ENCODE measurements around the gene SGTA.

Gene SGTA

DNA sequence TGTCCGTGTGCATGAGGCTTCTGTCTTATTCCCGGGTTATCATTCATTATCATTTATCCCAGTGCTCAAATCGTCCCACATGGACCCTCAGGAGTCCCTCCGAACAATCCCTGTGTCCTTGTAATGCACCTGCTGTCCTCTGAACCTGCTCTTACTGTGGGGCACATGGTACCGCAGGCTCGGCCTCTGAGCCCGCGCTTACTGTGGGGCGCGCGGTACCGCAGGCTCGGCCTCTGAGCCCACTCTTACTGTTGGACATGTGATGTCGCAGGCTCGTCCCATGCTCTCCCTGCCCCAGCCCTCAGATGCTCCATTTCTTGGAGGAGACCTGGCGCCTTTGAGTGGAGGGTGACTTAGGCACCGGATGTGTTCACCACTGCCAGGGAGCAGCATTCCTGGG is 19.8 kb upstream of the SGTA start:
- Histone ChIP-seq H3K27ac (ENCODE audit: low read depth in 2 of 2, low read length in 2 of 2) (no peak overlapping the region), H3K4me1 (ENCODE audit: control insufficient read depth in 2 of 2, insufficient read depth in 2 of 2, low read length in 2 of 2) (no peaks in the 10 kb centered on the region), H3K9ac (ENCODE audit: low read depth in 1 of 2, low read length in 2 of 2) (no peak overlapping the region), H3K27me3 (ENCODE audit: control insufficient read depth in 2 of 2, insufficient read depth in 2 of 2, low read length in 2 of 2) (no peaks in the 10 kb centered on the region), H3K36me3 (ENCODE audit: control insufficient read depth in 2 of 2, insufficient read depth in 2 of 2, low read length in 2 of 2) (peaks cover 13 to 21% of the 10 kb centered on the region in 2 donors), H3K4me3 (ENCODE audit: low read length in 2 of 2) (no peak overlapping the region), H3K9me3 (ENCODE audit: control insufficient read depth in 2 of 2, low read length in 2 of 2) (no peaks in the 10 kb centered on the region)

DNA sequence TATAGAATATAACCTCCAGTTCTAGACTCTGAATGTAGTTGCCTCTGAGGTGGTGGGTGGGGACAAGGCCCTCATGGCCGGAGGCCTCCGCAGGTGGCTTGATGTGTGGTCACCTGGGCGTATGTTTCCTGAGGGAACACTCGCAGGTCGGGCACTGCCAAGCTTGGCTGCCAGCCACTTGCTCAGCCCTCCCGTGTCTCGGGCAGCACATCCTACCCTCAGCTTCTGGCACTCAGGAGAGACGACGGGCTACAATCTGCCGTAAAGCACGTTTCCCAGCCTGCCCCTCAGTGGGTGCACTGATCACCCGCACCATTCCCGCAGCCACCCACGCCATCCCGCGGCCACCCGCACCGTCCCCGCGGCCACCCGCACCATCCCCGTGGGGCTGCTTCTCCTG is 17.4 kb upstream of the SGTA start:
- Histone ChIP-seq H3K9me3 (ENCODE audit: control insufficient read depth in 2 of 2, low read length in 2 of 2) (no peaks in the 10 kb centered on the region), H3K9ac (ENCODE audit: low read depth in 1 of 2, low read length in 2 of 2) (no peak overlapping the region), H3K4me3 (ENCODE audit: low read length in 2 of 2) (no peak overlapping the region), H3K36me3 (ENCODE audit: control insufficient read depth in 2 of 2, insufficient read depth in 2 of 2, low read length in 2 of 2) (peaks cover 11 to 20% of the 10 kb centered on the region in 2 donors), H3K4me1 (ENCODE audit: control insufficient read depth in 2 of 2, insufficient read depth in 2 of 2, low read length in 2 of 2) (no peaks in the 10 kb centered on the region), H3K27me3 (ENCODE audit: control insufficient read depth in 2 of 2, insufficient read depth in 2 of 2, low read length in 2 of 2) (no peaks in the 10 kb centered on the region), H3K27ac (ENCODE audit: low read depth in 2 of 2, low read length in 2 of 2) (no peak overlapping the region)

DNA sequence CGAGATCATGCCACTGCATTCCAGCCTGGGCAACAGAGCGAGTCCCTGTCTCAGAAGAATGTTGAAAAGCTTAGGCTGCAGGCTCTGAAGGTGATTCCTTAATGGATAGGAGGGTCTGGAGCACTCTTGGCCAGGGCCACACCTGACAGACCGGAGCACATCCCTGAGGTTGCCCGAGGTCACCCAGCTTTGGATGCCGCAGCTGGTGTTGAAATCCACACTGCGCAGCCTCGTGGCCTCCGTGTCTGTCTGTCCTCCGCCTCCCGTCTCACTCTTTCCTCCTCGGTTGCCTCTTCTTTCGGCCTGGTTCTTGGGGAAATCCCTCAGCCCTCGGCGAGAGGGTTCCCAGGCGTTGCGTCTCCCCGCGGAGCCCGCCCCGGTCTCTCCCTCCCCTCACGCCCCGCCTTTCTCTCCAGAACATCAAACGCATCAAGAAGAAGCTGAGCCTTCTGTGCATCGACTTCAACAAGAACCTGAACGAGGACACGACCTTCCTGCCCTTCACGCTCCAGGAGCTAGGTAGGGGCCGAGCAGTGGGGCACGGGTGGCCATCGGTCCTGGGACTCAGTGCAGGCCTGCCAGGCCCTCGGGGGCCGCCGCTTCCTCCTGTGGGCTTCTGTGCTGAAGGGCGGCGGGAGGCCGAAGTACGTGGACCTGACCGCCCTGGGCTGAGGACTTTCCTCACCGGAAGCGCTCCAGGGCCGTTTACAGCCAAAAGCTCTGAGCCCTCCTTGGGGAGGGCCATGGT is 16.4 kb upstream of the SGTA start:
- H3K36me3 ChIP-seq (ENCODE audit: control insufficient read depth in 2 of 2, insufficient read depth in 2 of 2, low read length in 2 of 2) = peaks cover 14 to 16% of the 10 kb centered on the region in 2 donors
- no peak overlapping the region for H3K4me3 ChIP-seq (ENCODE audit: low read length in 2 of 2)
- no peaks in the 10 kb centered on the region for H3K27me3 ChIP-seq (ENCODE audit: control insufficient read depth in 2 of 2, insufficient read depth in 2 of 2, low read length in 2 of 2)
- no peak overlapping the region for H3K27ac ChIP-seq (ENCODE audit: low read depth in 2 of 2, low read length in 2 of 2)
- H3K9me3 ChIP-seq (ENCODE audit: control insufficient read depth in 2 of 2, low read length in 2 of 2) = no peaks in the 10 kb centered on the region
- H3K9ac ChIP-seq (ENCODE audit: low read depth in 1 of 2, low read length in 2 of 2) = no peak overlapping the region
- no peaks in the 10 kb centered on the region for H3K4me1 ChIP-seq (ENCODE audit: control insufficient read depth in 2 of 2, insufficient read depth in 2 of 2, low read length in 2 of 2)

DNA sequence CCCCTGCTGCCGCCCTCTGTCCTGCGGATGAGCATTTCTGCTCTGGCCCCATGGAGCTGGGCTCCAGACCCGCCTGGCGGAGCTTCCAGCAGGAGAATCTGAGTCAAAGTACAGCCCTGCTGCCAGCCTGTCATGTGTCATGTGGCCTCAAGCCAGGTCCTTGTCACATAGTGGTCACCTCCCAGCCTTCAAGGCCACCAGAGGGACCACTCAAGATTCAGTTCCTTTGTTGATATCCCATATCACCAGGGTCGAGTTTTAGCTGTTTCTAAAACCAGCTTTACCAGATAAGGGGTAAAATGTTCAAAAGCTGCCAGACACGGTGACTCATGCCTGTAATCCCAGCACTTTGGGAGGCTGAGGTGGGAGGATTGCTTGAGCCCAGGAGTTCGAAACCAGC is 15.7 kb upstream of the SGTA start:
- peaks cover 14 to 16% of the 10 kb centered on the region in 2 donors for H3K36me3 ChIP-seq (ENCODE audit: control insufficient read depth in 2 of 2, insufficient read depth in 2 of 2, low read length in 2 of 2)
- H3K27me3 ChIP-seq (ENCODE audit: control insufficient read depth in 2 of 2, insufficient read depth in 2 of 2, low read length in 2 of 2) = no peaks in the 10 kb centered on the region
- H3K9me3 ChIP-seq (ENCODE audit: control insufficient read depth in 2 of 2, low read length in 2 of 2) = no peaks in the 10 kb centered on the region
- no peak overlapping the region for H3K27ac ChIP-seq (ENCODE audit: low read depth in 2 of 2, low read length in 2 of 2)
- no peaks in the 10 kb centered on the region for H3K4me1 ChIP-seq (ENCODE audit: control insufficient read depth in 2 of 2, insufficient read depth in 2 of 2, low read length in 2 of 2)
- no peak overlapping the region for H3K9ac ChIP-seq (ENCODE audit: low read depth in 1 of 2, low read length in 2 of 2)
- H3K4me3 ChIP-seq (ENCODE audit: low read length in 2 of 2) = no peak overlapping the region

DNA sequence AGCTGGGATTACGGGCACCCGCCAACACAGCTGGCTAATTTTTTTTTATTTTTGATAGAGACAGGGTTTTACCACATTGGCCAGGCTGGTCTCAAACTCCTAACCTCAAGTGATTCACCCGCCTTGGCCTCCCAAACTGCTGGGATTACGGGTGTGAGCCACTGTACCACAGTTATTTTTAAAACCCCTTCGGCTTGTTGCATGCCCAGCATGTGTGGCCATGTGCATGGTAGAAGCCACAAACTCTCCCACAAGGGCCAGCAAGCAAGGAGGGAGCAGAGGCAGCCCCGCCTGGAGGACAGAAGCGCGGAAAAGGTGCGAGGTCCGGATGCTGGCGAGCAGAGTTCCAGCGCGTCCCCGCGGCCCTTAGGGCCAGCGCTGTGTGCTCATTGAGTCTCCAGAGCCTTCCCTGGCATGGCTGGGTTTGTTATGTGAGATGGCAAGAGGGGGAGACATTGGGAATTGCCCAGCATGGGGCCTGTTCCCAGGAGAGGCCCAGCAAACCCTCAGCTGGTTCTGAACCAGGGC is 15.1 kb upstream of the SGTA start:
- no peak overlapping the region for H3K27ac ChIP-seq (ENCODE audit: low read depth in 2 of 2, low read length in 2 of 2)
- H3K36me3 ChIP-seq (ENCODE audit: control insufficient read depth in 2 of 2, insufficient read depth in 2 of 2, low read length in 2 of 2) = peaks cover 14 to 16% of the 10 kb centered on the region in 2 donors
- no peaks in the 10 kb centered on the region for H3K9me3 ChIP-seq (ENCODE audit: control insufficient read depth in 2 of 2, low read length in 2 of 2)
- no peaks in the 10 kb centered on the region for H3K27me3 ChIP-seq (ENCODE audit: control insufficient read depth in 2 of 2, insufficient read depth in 2 of 2, low read length in 2 of 2)
- H3K4me1 ChIP-seq (ENCODE audit: control insufficient read depth in 2 of 2, insufficient read depth in 2 of 2, low read length in 2 of 2) = no peaks in the 10 kb centered on the region
- no peak overlapping the region for H3K9ac ChIP-seq (ENCODE audit: low read depth in 1 of 2, low read length in 2 of 2)
- H3K4me3 ChIP-seq (ENCODE audit: low read length in 2 of 2) = no peak overlapping the region

DNA sequence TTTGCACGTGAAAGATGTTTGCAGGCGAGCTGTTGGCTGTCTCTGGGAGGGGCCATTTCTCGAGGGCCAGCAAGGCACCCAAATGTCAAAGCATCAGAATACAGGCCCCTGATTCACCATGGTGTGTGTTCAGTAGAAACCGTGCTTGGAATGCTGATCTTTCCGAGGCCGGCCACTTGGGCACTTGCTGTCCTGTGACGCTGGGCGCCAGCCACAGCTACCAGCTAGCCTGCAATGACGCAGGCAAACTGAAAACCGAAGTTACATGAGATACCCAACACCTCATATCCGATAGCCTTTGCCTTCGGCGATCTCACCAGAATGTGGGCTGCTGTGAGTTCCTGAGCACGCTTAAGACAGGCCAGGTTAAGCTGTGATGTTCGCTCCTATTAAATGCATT is 14.2 kb upstream of the SGTA start:
- H3K4me3 ChIP-seq (ENCODE audit: low read length in 2 of 2) = no peak overlapping the region
- H3K27ac ChIP-seq (ENCODE audit: low read depth in 2 of 2, low read length in 2 of 2) = no peak overlapping the region
- H3K9ac ChIP-seq (ENCODE audit: low read depth in 1 of 2, low read length in 2 of 2) = no peak overlapping the region
- no peaks in the 10 kb centered on the region for H3K9me3 ChIP-seq (ENCODE audit: control insufficient read depth in 2 of 2, low read length in 2 of 2)
- H3K27me3 ChIP-seq (ENCODE audit: control insufficient read depth in 2 of 2, insufficient read depth in 2 of 2, low read length in 2 of 2) = no peaks in the 10 kb centered on the region
- H3K36me3 ChIP-seq (ENCODE audit: control insufficient read depth in 2 of 2, insufficient read depth in 2 of 2, low read length in 2 of 2) = peaks cover 10 to 16% of the 10 kb centered on the region in 2 donors
- no peaks in the 10 kb centered on the region for H3K4me1 ChIP-seq (ENCODE audit: control insufficient read depth in 2 of 2, insufficient read depth in 2 of 2, low read length in 2 of 2)

DNA sequence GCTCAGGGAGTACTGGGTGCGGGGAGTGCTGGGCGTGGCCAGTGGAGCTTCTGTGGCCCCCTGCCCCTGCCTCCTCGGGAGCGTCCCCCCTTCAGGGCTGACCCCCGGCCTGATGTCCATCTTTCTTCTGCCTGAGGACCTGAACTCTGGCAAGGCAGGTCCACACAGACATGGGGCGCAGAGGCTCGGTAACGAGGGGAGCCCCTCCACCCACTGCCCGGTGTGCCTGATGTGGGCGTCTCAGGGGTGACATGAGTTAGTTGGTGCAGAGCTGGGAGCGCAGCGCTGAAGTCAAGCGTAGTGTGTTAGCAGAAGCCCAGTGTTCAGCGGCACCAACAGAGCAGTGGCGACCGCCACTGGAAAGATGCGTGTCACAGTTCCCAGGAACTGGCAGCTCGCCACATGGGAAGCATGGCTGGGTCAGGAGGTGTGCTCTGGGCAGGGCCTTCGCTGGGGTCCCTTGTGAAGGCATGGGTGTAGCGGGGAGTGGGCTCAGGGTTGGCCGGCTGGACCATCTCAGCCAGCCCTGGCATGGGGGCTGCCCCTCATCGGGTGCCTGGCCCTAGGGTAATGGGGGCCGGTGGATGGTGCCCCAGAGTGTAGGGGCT is 13.7 kb upstream of the SGTA start:
- no peak overlapping the region for H3K4me3 ChIP-seq (ENCODE audit: low read length in 2 of 2)
- no peaks in the 10 kb centered on the region for H3K4me1 ChIP-seq (ENCODE audit: control insufficient read depth in 2 of 2, insufficient read depth in 2 of 2, low read length in 2 of 2)
- no peaks in the 10 kb centered on the region for H3K27me3 ChIP-seq (ENCODE audit: control insufficient read depth in 2 of 2, insufficient read depth in 2 of 2, low read length in 2 of 2)
- H3K9me3 ChIP-seq (ENCODE audit: control insufficient read depth in 2 of 2, low read length in 2 of 2) = no peaks in the 10 kb centered on the region
- no peak overlapping the region for H3K9ac ChIP-seq (ENCODE audit: low read depth in 1 of 2, low read length in 2 of 2)
- no peak overlapping the region for H3K27ac ChIP-seq (ENCODE audit: low read depth in 2 of 2, low read length in 2 of 2)
- H3K36me3 ChIP-seq (ENCODE audit: control insufficient read depth in 2 of 2, insufficient read depth in 2 of 2, low read length in 2 of 2) = peaks cover 10 to 16% of the 10 kb centered on the region in 2 donors

DNA sequence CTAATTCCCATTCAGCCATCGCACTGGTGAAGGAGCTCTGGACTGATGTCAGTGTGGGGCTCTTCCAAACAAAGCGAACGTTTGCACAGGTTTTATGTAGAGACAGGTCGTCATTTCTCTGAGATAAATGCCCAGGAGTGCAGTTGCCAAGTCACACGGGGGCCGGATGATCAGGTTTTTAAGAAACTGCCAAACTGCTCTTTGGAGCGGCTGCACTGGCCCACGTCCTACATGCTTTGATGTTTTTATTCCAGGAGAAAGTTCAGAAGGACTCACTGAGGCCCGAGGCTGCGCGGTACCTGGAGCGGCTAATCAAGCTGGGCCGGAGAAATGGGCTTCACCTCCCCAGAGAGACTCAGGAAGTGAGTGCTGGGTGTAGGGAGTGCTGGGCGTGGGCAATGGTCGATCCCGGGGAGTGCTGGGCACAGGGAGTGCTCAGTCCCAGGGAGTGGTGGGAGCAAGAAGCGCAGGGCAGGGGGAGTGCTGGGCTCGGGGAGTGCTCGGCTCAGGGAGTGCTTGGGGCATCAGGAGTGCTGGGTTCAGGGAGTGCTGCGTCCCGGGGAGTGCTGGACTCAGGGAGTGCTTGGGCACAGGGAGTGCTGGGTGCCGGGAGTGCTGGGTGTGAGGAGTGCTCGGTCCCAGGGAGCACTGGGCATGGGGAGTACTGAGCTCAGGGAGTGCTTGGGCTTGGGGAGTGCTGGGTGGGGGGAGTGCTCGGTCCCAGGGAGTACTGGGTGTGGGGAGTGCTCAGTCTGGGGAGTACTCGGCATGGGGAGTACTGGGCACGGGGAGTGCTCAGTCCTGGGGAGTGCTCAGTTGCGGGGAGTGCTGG is 13.0 kb upstream of the SGTA start:
- H3K27ac ChIP-seq (ENCODE audit: low read depth in 2 of 2, low read length in 2 of 2) = no peak overlapping the region

DNA sequence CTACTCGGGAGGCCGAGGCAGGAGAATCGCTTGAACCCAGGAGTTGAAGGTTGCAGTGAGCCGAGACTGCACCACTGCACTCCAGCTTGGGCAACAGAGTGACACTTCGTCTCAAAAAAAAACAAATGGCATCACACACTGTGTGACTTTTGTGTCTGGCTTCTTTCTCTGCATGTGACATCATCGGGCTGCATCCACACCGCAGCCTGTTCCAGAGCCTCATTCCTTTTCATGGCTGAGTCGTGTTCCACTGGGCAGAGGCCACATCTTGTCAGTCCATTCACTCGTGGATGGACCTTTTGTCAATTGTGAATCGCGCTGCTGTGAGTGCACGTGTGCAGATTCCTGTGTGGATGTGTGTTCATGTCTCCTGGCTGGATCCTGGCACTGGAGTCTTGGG is 10.5 kb upstream of the SGTA start:
- peaks cover 8 to 16% of the 10 kb centered on the region in 2 donors for H3K36me3 ChIP-seq (ENCODE audit: control insufficient read depth in 2 of 2, insufficient read depth in 2 of 2, low read length in 2 of 2)
- no peaks in the 10 kb centered on the region for H3K27me3 ChIP-seq (ENCODE audit: control insufficient read depth in 2 of 2, insufficient read depth in 2 of 2, low read length in 2 of 2)
- no peak overlapping the region for H3K9ac ChIP-seq (ENCODE audit: low read depth in 1 of 2, low read length in 2 of 2)
- no peak overlapping the region for H3K4me3 ChIP-seq (ENCODE audit: low read length in 2 of 2)
- no peaks in the 10 kb centered on the region for H3K9me3 ChIP-seq (ENCODE audit: control insufficient read depth in 2 of 2, low read length in 2 of 2)
- no peaks in the 10 kb centered on the region for H3K4me1 ChIP-seq (ENCODE audit: control insufficient read depth in 2 of 2, insufficient read depth in 2 of 2, low read length in 2 of 2)
- H3K27ac ChIP-seq (ENCODE audit: low read depth in 2 of 2, low read length in 2 of 2) = no peak overlapping the region

More for the DNA sequence above, 13.0 kb upstream of the SGTA start:
- Histone ChIP-seq H3K4me1 (ENCODE audit: control insufficient read depth in 2 of 2, insufficient read depth in 2 of 2, low read length in 2 of 2) (no peaks in the 10 kb centered on the region), H3K4me3 (ENCODE audit: low read length in 2 of 2) (no peak overlapping the region), H3K36me3 (ENCODE audit: control insufficient read depth in 2 of 2, insufficient read depth in 2 of 2, low read length in 2 of 2) (peaks cover 10 to 13% of the 10 kb centered on the region in 2 donors), H3K9ac (ENCODE audit: low read depth in 1 of 2, low read length in 2 of 2) (no peak overlapping the region), H3K9me3 (ENCODE audit: control insufficient read depth in 2 of 2, low read length in 2 of 2) (no peaks in the 10 kb centered on the region), H3K27me3 (ENCODE audit: control insufficient read depth in 2 of 2, insufficient read depth in 2 of 2, low read length in 2 of 2) (no peaks in the 10 kb centered on the region)

DNA sequence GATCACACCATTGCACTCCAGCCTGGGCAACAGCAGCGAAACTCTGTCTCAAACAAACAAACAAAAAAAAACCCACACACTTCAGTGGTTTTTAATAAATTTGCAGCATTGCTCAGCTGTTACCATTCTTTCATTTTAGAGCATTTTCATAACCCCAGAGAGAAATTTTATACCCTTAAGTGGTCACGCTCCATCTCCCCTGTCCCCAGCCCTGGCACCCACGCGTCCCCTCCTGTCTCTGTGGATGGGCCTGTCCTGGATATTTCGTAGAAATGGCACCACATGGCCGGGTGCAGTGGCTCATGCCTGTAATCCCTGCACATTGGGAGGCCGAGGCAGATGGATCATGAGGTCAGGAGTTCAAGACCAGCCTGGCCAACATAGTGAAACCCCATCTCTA is 10.1 kb upstream of the SGTA start:
- H3K27me3 ChIP-seq (ENCODE audit: control insufficient read depth in 2 of 2, insufficient read depth in 2 of 2, low read length in 2 of 2) = no peaks in the 10 kb centered on the region
- no peak overlapping the region for H3K9ac ChIP-seq (ENCODE audit: low read depth in 1 of 2, low read length in 2 of 2)
- H3K4me3 ChIP-seq (ENCODE audit: low read length in 2 of 2) = no peak overlapping the region
- H3K9me3 ChIP-seq (ENCODE audit: control insufficient read depth in 2 of 2, low read length in 2 of 2) = no peaks in the 10 kb centered on the region
- H3K27ac ChIP-seq (ENCODE audit: low read depth in 2 of 2, low read length in 2 of 2) = no peak overlapping the region
- no peaks in the 10 kb centered on the region for H3K4me1 ChIP-seq (ENCODE audit: control insufficient read depth in 2 of 2, insufficient read depth in 2 of 2, low read length in 2 of 2)
- H3K36me3 ChIP-seq (ENCODE audit: control insufficient read depth in 2 of 2, insufficient read depth in 2 of 2, low read length in 2 of 2) = peaks cover 8 to 12% of the 10 kb centered on the region in 2 donors

Data from mucosa of rectum (tissue), 2 donors.